Mesendoderm (in vitro differentiated cells): ENCODE results near the gene IGSF23.

ENCODE experiments used
- DNase-seq: peaks from one replicate; pipeline ENCODE4 v3.0.0; 2013
- H2AK5ac ChIP-seq: 2 replicates; pipeline ENCODE4 v1.6.1; 2013; ENCODE audit warnings: low read length, inconsistent platforms
- H2BK120ac ChIP-seq: 2 replicates; pipeline ENCODE4 v1.6.1; 2013; ENCODE audit warnings: low read depth, mild to moderate bottlenecking, low read length, moderate library complexity, mixed read lengths
- H2BK15ac ChIP-seq: replicated peaks from 2 replicates; pipeline ENCODE4 v1.6.1; 2013; ENCODE audit warnings: low read depth, mild to moderate bottlenecking, moderate library complexity
- H2BK5ac ChIP-seq: 2 replicates; pipeline ENCODE4 v1.6.1; 2013; ENCODE audit warnings: low read length, inconsistent platforms
- H3K18ac ChIP-seq: 2 replicates; pipeline ENCODE4 v1.6.1; 2013; ENCODE audit warnings: mild to moderate bottlenecking, low read length, mixed read lengths
- H3K23ac ChIP-seq: one replicate; pipeline ENCODE4 v1.6.1; 2013; ENCODE audit warnings: low read length
- H3K27ac ChIP-seq: 2 replicates; pipeline ENCODE4 v1.5.1; 2013; ENCODE audit warnings: low read depth, mild to moderate bottlenecking, inconsistent platforms, low read length, moderate library complexity
- H3K27me3 ChIP-seq: 2 replicates; pipeline ENCODE4 v1.6.1; 2013; ENCODE audit warnings: low read length, control low read depth, mild to moderate bottlenecking, inconsistent platforms; ENCODE audit not compliant: insufficient read depth, poor library complexity
- H3K36me3 ChIP-seq: 2 replicates; pipeline ENCODE4 v1.6.1; 2013; ENCODE audit warnings: low read length, inconsistent platforms; ENCODE audit not compliant: control insufficient read depth, insufficient read depth
- H3K4ac ChIP-seq: one replicate; pipeline ENCODE4 v1.6.1; 2013; ENCODE audit warnings: low read depth, mild to moderate bottlenecking, low read length, moderate library complexity
- H3K4me1 ChIP-seq: 2 replicates; pipeline ENCODE4 v1.6.1; 2013; ENCODE audit warnings: low read depth, low read length, inconsistent platforms; ENCODE audit not compliant: control insufficient read depth
- H3K4me2 ChIP-seq: 2 replicates; pipeline ENCODE4 v1.6.1; 2013; ENCODE audit warnings: low read length
- H3K4me3 ChIP-seq: 2 replicates; pipeline ENCODE4 v1.5.1; 2013; ENCODE audit warnings: mild to moderate bottlenecking, low read length
- H3K56ac ChIP-seq: one replicate; pipeline ENCODE4 v1.6.1; 2013; ENCODE audit warnings: low read length
- H3K79me1 ChIP-seq: 2 replicates; pipeline ENCODE4 v1.6.1; 2013; ENCODE audit warnings: low read length, inconsistent platforms
- H3K79me2 ChIP-seq: 2 replicates; pipeline ENCODE4 v1.6.1; 2013; ENCODE audit warnings: mild to moderate bottlenecking, low read length; ENCODE audit not compliant: control insufficient read depth, insufficient read depth
- H3K9ac ChIP-seq: 2 replicates; pipeline ENCODE4 v1.6.1; 2013; ENCODE audit warnings: low read length, inconsistent platforms
- H4K5ac ChIP-seq: one replicate; pipeline ENCODE4 v1.6.1; 2013; ENCODE audit warnings: low read length
- H4K8ac ChIP-seq: one replicate; pipeline ENCODE4 v1.6.1; 2013; ENCODE audit warnings: low read depth, mild to moderate bottlenecking, control low read depth, low read length, moderate library complexity
- WGBS: extraction: QIAGEN DNeasy Blood & Tissue Kit; methylation state at CpG from one replicate; pipeline ENCODE4 v1.1.7; 2013; ENCODE audit warnings: low lambda C conversion rate, missing lambda C conversion rate; ENCODE audit not compliant: insufficient coverage; ENCODE audit errors: extremely low coverage; 5-methylcytosine and 5-hydroxymethylcytosine counted together

IGSF23 gene

GRCh38 chr19:44618640-44619357, 5.4 kb downstream of the IGSF23 start:
- Histone ChIP-seq H3K9ac (no peak overlapping the region), H3K27ac (no peak overlapping the region), H3K18ac (no peak overlapping the region), H3K36me3 (no peaks in the 10 kb centered on the region), H2AK5ac (no peak overlapping the region), H2BK120ac (no peak overlapping the region), H3K4me2 (no peak overlapping the region), H3K79me2 (no peaks in the 10 kb centered on the region), H3K27me3 (no peaks in the 10 kb centered on the region), H3K4me1 (no peaks in the 10 kb centered on the region), H2BK15ac (no peak overlapping the region), H3K56ac (no peak overlapping the region), H4K5ac (no peak overlapping the region), H2BK5ac (no peak overlapping the region), H3K23ac (no peak overlapping the region), H3K79me1 (no peaks in the 10 kb centered on the region), H3K4ac (no peak overlapping the region), H3K4me3 (no peak overlapping the region), H4K8ac (no peak overlapping the region)
- WGBS = no CpG with 5 or more reads among the region's 7 CpGs
- DNase-seq = no peak

DNA sequence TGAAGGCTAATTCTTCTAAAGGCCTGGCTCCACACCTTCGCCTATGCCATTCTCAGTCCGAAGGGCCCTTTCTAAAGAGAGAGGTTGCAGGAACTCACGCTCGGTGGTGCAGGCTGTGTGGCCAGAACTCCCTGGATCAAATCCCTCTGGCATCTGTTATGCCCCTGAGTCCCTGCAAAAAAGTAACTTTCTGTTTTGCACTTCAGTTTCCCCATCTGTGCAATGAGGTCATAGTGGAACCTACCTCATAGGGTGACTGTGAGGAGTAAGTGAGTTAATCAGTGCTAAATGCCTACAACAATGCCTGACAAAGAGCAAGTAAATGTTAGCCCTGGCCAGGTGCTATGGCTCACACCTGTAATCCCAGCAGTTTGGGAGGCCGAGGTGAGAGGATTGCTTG, 7.3 kb downstream of the IGSF23 start:
- Histone ChIP-seq H3K79me2 (no peaks in the 10 kb centered on the region), H4K5ac (no peak overlapping the region), H3K4me1 (no peaks in the 10 kb centered on the region), H3K4me2 (no peak overlapping the region), H3K36me3 (no peaks in the 10 kb centered on the region), H2BK5ac (no peak overlapping the region), H2BK120ac (no peak overlapping the region), H3K79me1 (no peaks in the 10 kb centered on the region), H3K4me3 (no peak overlapping the region), H3K9ac (no peak overlapping the region), H3K18ac (no peak overlapping the region), H3K27me3 (no peaks in the 10 kb centered on the region), H3K23ac (no peak overlapping the region), H3K56ac (no peak overlapping the region), H4K8ac (no peak overlapping the region), H3K27ac (no peak overlapping the region), H2BK15ac (no peak overlapping the region), H2AK5ac (no peak overlapping the region), H3K4ac (no peak overlapping the region)
- DNase-seq = no peak
- no CpG with 5 or more reads among the region's 5 CpGs for WGBS

GRCh38 chr19:44621367-44621766, 8.0 kb downstream of the IGSF23 start:
- Histone ChIP-seq H2AK5ac (no peak overlapping the region), H3K79me1 (no peaks in the 10 kb centered on the region), H3K4me1 (no peaks in the 10 kb centered on the region), H4K5ac (no peak overlapping the region), H4K8ac (no peak overlapping the region), H3K36me3 (no peaks in the 10 kb centered on the region), H3K56ac (no peak overlapping the region), H3K27me3 (no peaks in the 10 kb centered on the region), H3K9ac (no peak overlapping the region), H3K23ac (no peak overlapping the region), H2BK15ac (no peak overlapping the region), H2BK5ac (no peak overlapping the region), H3K4me3 (no peak overlapping the region), H3K79me2 (no peaks in the 10 kb centered on the region), H3K18ac (no peak overlapping the region), H3K27ac (no peak overlapping the region), H3K4ac (no peak overlapping the region), H3K4me2 (no peak overlapping the region), H2BK120ac (no peak overlapping the region)
- no peak for DNase-seq
- WGBS = no CpG with 5 or more reads among the region's 6 CpGs

- Histone ChIP-seq H3K27ac (no peak overlapping the region), H3K4me2 (no peak overlapping the region), H3K79me2 (no peaks in the 10 kb centered on the region), H3K4me3 (no peak overlapping the region), H3K56ac (no peak overlapping the region), H2BK5ac (no peak overlapping the region), H4K8ac (no peak overlapping the region), H2AK5ac (no peak overlapping the region), H2BK120ac (no peak overlapping the region), H3K27me3 (no peaks in the 10 kb centered on the region), H4K5ac (no peak overlapping the region), H2BK15ac (no peak overlapping the region), H3K4ac (no peak overlapping the region), H3K23ac (no peak overlapping the region), H3K4me1 (no peaks in the 10 kb centered on the region), H3K79me1 (no peaks in the 10 kb centered on the region), H3K18ac (no peak overlapping the region), H3K9ac (no peak overlapping the region), H3K36me3 (no peaks in the 10 kb centered on the region)
- WGBS = no CpG with 5 or more reads among the region's 5 CpGs
- peak; percentile 42 for DNase-seq
These were observed 9.7 kb downstream of the IGSF23 start for GRCh38 chr19:44623080-44623479.

- H4K8ac ChIP-seq = no peak overlapping the region
- H2BK15ac ChIP-seq = no peak overlapping the region
These were observed 10.3 kb downstream of the IGSF23 start for GRCh38 chr19:44623626-44624025.

GRCh38 chr19:44624840-44625354, 11.5 kb downstream of the IGSF23 start:
- H2AK5ac ChIP-seq = no peak overlapping the region
- no peak overlapping the region for H2BK5ac ChIP-seq
- H3K4me2 ChIP-seq = no peak overlapping the region
- H3K36me3 ChIP-seq = no peaks in the 10 kb centered on the region
- H3K56ac ChIP-seq = no peak overlapping the region
- no peak overlapping the region for H4K5ac ChIP-seq
- H3K9ac ChIP-seq = no peak overlapping the region
- H2BK15ac ChIP-seq = no peak overlapping the region
- H3K27me3 ChIP-seq = no peaks in the 10 kb centered on the region
- no peaks in the 10 kb centered on the region for H3K79me1 ChIP-seq
- no peak overlapping the region for H3K23ac ChIP-seq
- no peak overlapping the region for H3K4me3 ChIP-seq
- no peaks in the 10 kb centered on the region for H3K79me2 ChIP-seq
- H3K4ac ChIP-seq = no peak overlapping the region
- H4K8ac ChIP-seq = no peak overlapping the region
- no peak overlapping the region for H3K18ac ChIP-seq
- H2BK120ac ChIP-seq = no peak overlapping the region
- no peak for DNase-seq
- no peaks in the 10 kb centered on the region for H3K4me1 ChIP-seq
- no peak overlapping the region for H3K27ac ChIP-seq
- no CpG with 5 or more reads among the region's 4 CpGs for WGBS

More at GRCh38 chr19:44623626-44624025, 10.3 kb downstream of the IGSF23 start:
- no peak for DNase-seq
- Histone ChIP-seq H3K4me1 (no peaks in the 10 kb centered on the region), H3K27ac (no peak overlapping the region), H3K36me3 (no peaks in the 10 kb centered on the region), H2BK120ac (no peak overlapping the region), H3K18ac (no peak overlapping the region), H3K23ac (no peak overlapping the region), H4K5ac (no peak overlapping the region), H3K9ac (no peak overlapping the region), H2AK5ac (no peak overlapping the region), H2BK5ac (no peak overlapping the region), H3K79me1 (no peaks in the 10 kb centered on the region), H3K27me3 (no peaks in the 10 kb centered on the region), H3K4me2 (no peak overlapping the region), H3K4ac (no peak overlapping the region), H3K4me3 (no peak overlapping the region), H3K79me2 (no peaks in the 10 kb centered on the region), H3K56ac (no peak overlapping the region)
- no CpG with 5 or more reads among the region's 4 CpGs for WGBS
